AG09309 (cell line): ENCODE results near the gene KIDINS220.
A peak's percentile ranks its signal among the peaks of the same experiment; 100 is the strongest.

Experiments
- DNase-seq: peaks from one replicate; pipeline ENCODE4 v3.0.0-alpha.2; 2010; ENCODE audit warnings: low read depth
- H3K4me3 ChIP-seq: 2 replicates; pipeline ENCODE4 v1.5.1; 2011; ENCODE audit warnings: mild to moderate bottlenecking, low read depth, low read length, moderate library complexity; ENCODE audit not compliant: control insufficient read depth
- CTCF ChIP-seq: IDR thresholded peaks from 2 replicates; pipeline ENCODE4 v1.5.1; 2011; ENCODE audit warnings: mild to moderate bottlenecking, low read depth, low read length, inconsistent platforms; ENCODE audit not compliant: insufficient read depth, control insufficient read depth; ENCODE audit errors: missing control alignments

KIDINS220 gene

GRCh38 chr2:8836971-8837794 is at the start of gene KIDINS220:
KIDINS220 (minus strand) TSS chr2:8837613; CDS start chr2:8827093, 10,520 bp downstream.
- H3K4me3 ChIP-seq: peak within 1 kb of the TSS; percentile 95
- TF ChIP-seq CTCF: no peak
- DNase-seq: peak; percentile 34

DNA sequence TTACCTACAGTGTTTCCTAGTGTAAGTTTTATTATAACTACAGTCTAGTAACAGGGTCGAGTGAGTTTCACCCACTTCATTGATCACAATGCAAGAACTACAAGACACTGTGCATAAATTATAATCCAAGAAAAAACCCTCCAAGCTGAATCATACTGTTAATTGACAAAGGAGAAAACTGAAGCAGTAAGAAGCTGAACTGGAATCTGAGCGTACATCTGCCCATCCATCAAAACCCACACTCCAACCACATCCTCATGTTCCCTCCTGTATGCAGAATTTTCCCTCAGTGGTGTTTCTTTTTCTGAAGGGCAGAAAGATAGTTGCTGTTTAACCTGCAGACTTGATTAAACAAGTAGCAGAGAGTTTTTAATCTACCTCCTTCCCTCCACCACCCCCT is 49.5 kb upstream of the KIDINS220 start:
- no peak overlapping the region for H3K4me3 ChIP-seq
- DNase-seq: no peak
- TF ChIP-seq CTCF: no peak

GRCh38 chr2:8886202-8886518 is 48.7 kb upstream of the KIDINS220 start:
- no peak for DNase-seq
- no peak for TF ChIP-seq CTCF
- H3K4me3 ChIP-seq: no peak overlapping the region

DNA sequence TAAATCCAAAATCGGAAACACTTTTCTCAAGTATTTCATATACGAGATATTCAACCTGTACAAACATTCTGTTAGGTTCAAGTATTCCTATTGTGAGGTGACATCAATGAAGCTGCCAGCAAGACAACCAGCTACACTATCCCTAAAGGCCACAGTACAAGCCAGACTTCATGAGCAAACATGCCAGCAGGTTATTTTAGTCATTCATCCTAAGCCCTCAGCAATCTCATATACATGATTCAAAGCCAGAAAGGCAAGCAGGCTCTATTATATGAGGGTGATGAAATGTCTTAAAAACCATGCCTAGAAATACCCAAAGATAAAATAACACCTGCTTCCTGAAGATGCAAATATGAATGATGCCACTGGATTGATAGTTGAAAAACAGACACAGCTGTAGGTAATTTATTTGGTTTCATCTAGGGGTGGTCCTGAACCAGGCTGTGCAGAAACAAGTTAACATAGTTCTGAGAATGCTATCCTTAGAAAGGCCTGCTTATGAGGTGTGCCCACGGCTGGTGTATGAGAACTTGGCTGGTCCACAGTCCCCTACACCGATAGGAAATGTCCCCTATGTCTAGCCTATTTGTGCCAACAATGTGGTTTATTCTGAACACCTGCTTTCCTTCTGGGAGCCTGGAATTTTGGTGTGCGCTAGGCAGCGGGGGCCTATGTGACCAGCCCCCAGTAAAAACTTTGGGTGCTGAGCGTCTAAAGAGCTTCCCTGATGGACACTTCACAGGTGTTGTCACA is 48.2 kb upstream of the KIDINS220 start:
- no peak for DNase-seq
- TF ChIP-seq CTCF: no peak
- no peak overlapping the region for H3K4me3 ChIP-seq

DNA sequence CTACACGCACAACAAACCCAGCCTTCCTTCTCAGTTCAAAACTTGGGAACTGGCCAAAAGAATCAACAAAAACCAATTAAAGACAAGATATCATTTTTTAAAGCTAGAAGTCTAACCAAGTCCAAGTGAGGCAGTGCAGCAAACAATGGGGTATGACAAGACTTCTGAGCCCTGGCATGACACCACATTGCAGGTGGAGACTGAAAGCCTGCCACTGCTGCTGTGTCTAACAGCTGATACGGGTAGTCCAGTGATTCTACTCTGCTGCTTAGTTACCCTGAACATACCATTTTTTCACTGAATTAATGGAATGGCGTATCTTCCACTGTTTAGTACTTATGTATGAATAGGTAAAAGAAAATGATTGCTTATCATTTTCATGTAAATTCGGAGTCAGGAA is 47.4 kb upstream of the KIDINS220 start:
- DNase-seq: no peak
- no peak for TF ChIP-seq CTCF
- no peak overlapping the region for H3K4me3 ChIP-seq

GRCh38 chr2:8882094-8882493 is 44.7 kb upstream of the KIDINS220 start:
- DNase-seq: no peak
- peak; percentile 40 for TF ChIP-seq CTCF
- H3K4me3 ChIP-seq: no peak overlapping the region
